Thoracic aorta (tissue), 2 donors: Measurements from ENCODE around the gene STOX1. TPM values are rescaled to one million over a fixed set of nuclear protein-coding genes. Genes with fewer than 3 reads are reported as not detected.
A peak's percentile ranks its signal among the peaks of the same experiment; 100 is the strongest.
"Not testable (repeated sequence)": the region's sequence is repeated elsewhere in the genome, so short reads cannot be mapped to it uniquely, and the experiment has no call there.

Experiments used
- ATAC-seq: fragments of 150-250 bp; one replicate; pipeline ENCODE4 v1.8.0; 2017; ENCODE audit warnings: low read depth; ENCODE audit not compliant: insufficient number of reproducible peaks, low FRiP score
- DNase-seq: peaks from one replicate; pipeline ENCODE4 v3.0.0-alpha.2; 2020; ENCODE audit warnings: low spot score
- H3K27ac ChIP-seq, 2 donors: fragments of 200-600 bp; sonication (generic); 1 replicate in 1 of 2; 2 replicates in 1 of 2; pipeline ENCODE4 v1.5.1; 2016; ENCODE audit warnings: mild to moderate bottlenecking in 2 of 2, moderate library complexity in 2 of 2
- H3K27me3 ChIP-seq: fragments of 200-600 bp; sonication (generic); replicated peaks from 2 replicates; pipeline ENCODE4 v1.6.0; 2016; ENCODE audit warnings: mild to moderate bottlenecking; ENCODE audit not compliant: insufficient read depth
- H3K36me3 ChIP-seq: fragments of 200-600 bp; sonication (generic); one replicate; pipeline ENCODE4 v1.5.1; 2016
- H3K4me1 ChIP-seq, 2 donors: fragments of 200-600 bp; sonication (generic); 1 replicate in 1 of 2; 2 replicates in 1 of 2; pipeline versions ENCODE4 v1.5.1 to v1.6.0; 2016; ENCODE audit warnings: low read depth in 2 of 2, mild to moderate bottlenecking in 1 of 2; ENCODE audit not compliant: control insufficient read depth in 1 of 2
- H3K4me3 ChIP-seq: fragments of 200-600 bp; sonication (generic); 2 replicates; pipeline ENCODE4 v1.5.1; 2016; ENCODE audit warnings: mild to moderate bottlenecking
- H3K9me3 ChIP-seq: fragments of 200-600 bp; sonication (generic); 2 replicates; pipeline ENCODE4 v1.5.1; 2016
- CTCF ChIP-seq: fragments of 200-600 bp; sonication (generic); IDR thresholded peaks from one replicate; pipeline ENCODE4 v1.5.1; 2019; ENCODE audit warnings: antibody characterized with exemption
- total RNA-seq, 2 donors: library from RNA; depleted of rRNA; stranded (reverse); fragments of >200 nt; gene quantifications; one replicate each; pipeline versions ENCODE4 v1.1.0 to v1.2.3, GENCODE V29; 2016

STOX1 gene
- total RNA-seq, 2 donors from 2014 or later = 0.14 TPM; not detected in 1

GRCh38 chr10:68816796-68817412, 10.4 kb upstream of the STOX1 start:
- Histone ChIP-seq H3K36me3 (no peaks in the 10 kb centered on the region), H3K4me1 (peaks cover 0 to 7% of the 10 kb centered on the region in 2 donors), H3K27me3 (no peaks in the 10 kb centered on the region), H3K4me3 (no peak overlapping the region), H3K9me3 (no peaks in the 10 kb centered on the region), H3K27ac (no peak overlapping the region)
- no peak for TF ChIP-seq CTCF
- ATAC-seq (no peak), DNase-seq (no peak)

- not testable (repeated sequence) for ATAC-seq, H3K4me1 ChIP-seq, H3K27ac ChIP-seq, H3K36me3 ChIP-seq, DNase-seq, H3K4me3 ChIP-seq, H3K27me3 ChIP-seq, H3K9me3 ChIP-seq
These were observed 7.0 kb upstream of the STOX1 start for GRCh38 chr10:68820359-68820758.

- not testable (repeated sequence) for H3K27ac ChIP-seq, DNase-seq, H3K36me3 ChIP-seq, H3K4me1 ChIP-seq, ATAC-seq, H3K9me3 ChIP-seq, H3K4me3 ChIP-seq, H3K27me3 ChIP-seq
These were observed 4.7 kb upstream of the STOX1 start for GRCh38 chr10:68822626-68823025.

GRCh38 chr10:68827592-68827959, 245 bp downstream of the STOX1 start:
- H3K27ac ChIP-seq, H3K27me3 ChIP-seq, H3K9me3 ChIP-seq, DNase-seq, H3K4me1 ChIP-seq, ATAC-seq, H3K36me3 ChIP-seq: not testable (repeated sequence)
- H3K4me3 ChIP-seq = peak overlapping the region; percentile 71

- not testable (repeated sequence) for H3K27me3 ChIP-seq, H3K9me3 ChIP-seq, DNase-seq, H3K27ac ChIP-seq, H3K4me1 ChIP-seq, H3K36me3 ChIP-seq, ATAC-seq
- peak overlapping the region; percentile 62 for H3K4me3 ChIP-seq
These were observed 811 bp downstream of the STOX1 start for GRCh38 chr10:68828083-68828601.

GRCh38 chr10:68828833-68829232, 1.5 kb downstream of the STOX1 start:
- Histone ChIP-seq H3K27ac (no peak overlapping the region), H3K36me3 (no peaks in the 10 kb centered on the region), H3K4me3 (no peak overlapping the region), H3K4me1 (peaks cover 4 to 6% of the 10 kb centered on the region in 2 donors), H3K27me3 (no peaks in the 10 kb centered on the region), H3K9me3 (no peaks in the 10 kb centered on the region)
- no peak for ATAC-seq
- no peak for DNase-seq
- TF ChIP-seq CTCF = no peak

- ATAC-seq (no peak), DNase-seq (no peak)
- Histone ChIP-seq H3K9me3 (no peaks in the 10 kb centered on the region), H3K36me3 (no peaks in the 10 kb centered on the region), H3K4me3 (no peak overlapping the region), H3K4me1 (peaks cover 4 to 6% of the 10 kb centered on the region in 2 donors), H3K27me3 (no peaks in the 10 kb centered on the region), H3K27ac (no peak overlapping the region)
- TF ChIP-seq CTCF = no peak
These were observed 2.2 kb downstream of the STOX1 start for GRCh38 chr10:68829521-68829920.
